NT2/D1 (cell line): ENCODE results near the gene TANC1.

ENCODE experiments used
- DNase-seq: peaks from one replicate; pipeline ENCODE4 v3.0.0-alpha.2; 2011; ENCODE audit warnings: low read depth, low spot score
- H3K27me3 ChIP-seq: 2 replicates; pipeline ENCODE4 v1.6.0; 2011; ENCODE audit warnings: mild to moderate bottlenecking; ENCODE audit not compliant: insufficient read length, insufficient read depth
- H3K36me3 ChIP-seq: 2 replicates; pipeline ENCODE4 v1.6.1; 2011; ENCODE audit warnings: mild to moderate bottlenecking, low read length, mixed read lengths; ENCODE audit not compliant: insufficient read depth, insufficient read length
- H3K4me1 ChIP-seq: 2 replicates; pipeline ENCODE4 v1.5.1; 2011; ENCODE audit not compliant: insufficient read depth, insufficient read length
- H3K4me3 ChIP-seq: 2 replicates; pipeline ENCODE4 v1.5.1; 2011; ENCODE audit warnings: low read depth; ENCODE audit not compliant: insufficient read length
- H3K9ac ChIP-seq: 2 replicates; pipeline ENCODE4 v1.6.0; 2011; ENCODE audit warnings: low read depth; ENCODE audit not compliant: insufficient read length
- H3K9me3 ChIP-seq: 2 replicates; pipeline ENCODE4 v1.5.1; 2011; ENCODE audit warnings: mild to moderate bottlenecking, low read length; ENCODE audit not compliant: insufficient read depth
- SUZ12 ChIP-seq: IDR thresholded peaks from 2 replicates; pipeline ENCODE4 v1.6.1; 2011; ENCODE audit not compliant: insufficient read length, insufficient read depth; ENCODE audit errors: extremely low read depth
- YY1 ChIP-seq: IDR thresholded peaks from 2 replicates; pipeline ENCODE4 v1.6.1; 2011; ENCODE audit not compliant: insufficient read length, insufficient read depth
- ZNF274 ChIP-seq: IDR thresholded peaks from 2 replicates; pipeline ENCODE4 v1.6.1; 2011; ENCODE audit warnings: mild to moderate bottlenecking, low read depth, low read length

The TANC1 gene

GRCh38 chr2:159019021-159019420, 50.6 kb downstream of the TANC1 start:
- TF ChIP-seq YY1 (no peak), ZNF274 (no peak), SUZ12 (no peak)
- no peak for DNase-seq
- Histone ChIP-seq H3K4me1 (no peaks in the 10 kb centered on the region), H3K27me3 (no peaks in the 10 kb centered on the region), H3K9ac (no peak overlapping the region), H3K4me3 (no peak overlapping the region), H3K9me3 (peaks cover 17% of the 10 kb centered on the region), H3K36me3 (peaks cover 7% of the 10 kb centered on the region)

GRCh38 chr2:159022019-159022418, 53.6 kb downstream of the TANC1 start:
- H3K4me3 ChIP-seq = no peak overlapping the region
- H3K27me3 ChIP-seq = no peaks in the 10 kb centered on the region
- H3K9ac ChIP-seq = no peak overlapping the region
- no peak for TF ChIP-seq SUZ12
- TF ChIP-seq ZNF274 = no peak
- TF ChIP-seq YY1 = no peak
- no peak for DNase-seq
- H3K4me1 ChIP-seq = no peaks in the 10 kb centered on the region
- no peaks in the 10 kb centered on the region for H3K36me3 ChIP-seq
- H3K9me3 ChIP-seq = no peaks in the 10 kb centered on the region

DNA sequence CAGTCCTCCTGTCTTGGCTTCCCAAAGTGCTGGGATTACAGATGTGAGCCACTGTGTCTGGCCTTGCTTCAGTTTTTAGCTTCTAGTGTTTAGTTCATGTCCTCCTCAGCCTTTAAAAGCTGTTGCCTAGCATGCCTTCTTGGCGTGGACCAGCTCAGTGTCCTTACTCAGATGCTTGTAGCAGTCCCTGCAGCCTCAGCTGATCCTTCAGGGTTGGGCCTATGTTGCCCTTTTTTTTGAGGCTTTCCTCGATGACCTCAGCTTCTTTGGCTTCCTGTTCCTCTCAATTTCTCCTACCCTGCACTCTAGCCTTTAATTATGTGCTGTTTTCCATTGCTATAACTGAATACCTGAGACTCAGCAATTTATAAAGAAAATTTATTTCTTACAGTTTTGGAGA, 57.7 kb downstream of the TANC1 start:
- TF ChIP-seq ZNF274 (no peak), YY1 (no peak), SUZ12 (no peak)
- peaks cover 4% of the 10 kb centered on the region for H3K36me3 ChIP-seq
- no peak overlapping the region for H3K9ac ChIP-seq

GRCh38 chr2:159028776-159029175, 60.3 kb downstream of the TANC1 start:
- Histone ChIP-seq H3K4me3 (no peak overlapping the region), H3K36me3 (peaks cover 4% of the 10 kb centered on the region), H3K9ac (no peak overlapping the region), H3K4me1 (peaks cover 2% of the 10 kb centered on the region), H3K27me3 (no peaks in the 10 kb centered on the region), H3K9me3 (no peaks in the 10 kb centered on the region)
- no peak for DNase-seq
- TF ChIP-seq SUZ12 (no peak), ZNF274 (no peak), YY1 (no peak)

More for the DNA sequence above, 57.7 kb downstream of the TANC1 start:
- Histone ChIP-seq H3K4me3 (no peak overlapping the region), H3K9me3 (no peaks in the 10 kb centered on the region), H3K4me1 (peaks cover 2% of the 10 kb centered on the region), H3K27me3 (no peaks in the 10 kb centered on the region)
- DNase-seq = no peak

DNA sequence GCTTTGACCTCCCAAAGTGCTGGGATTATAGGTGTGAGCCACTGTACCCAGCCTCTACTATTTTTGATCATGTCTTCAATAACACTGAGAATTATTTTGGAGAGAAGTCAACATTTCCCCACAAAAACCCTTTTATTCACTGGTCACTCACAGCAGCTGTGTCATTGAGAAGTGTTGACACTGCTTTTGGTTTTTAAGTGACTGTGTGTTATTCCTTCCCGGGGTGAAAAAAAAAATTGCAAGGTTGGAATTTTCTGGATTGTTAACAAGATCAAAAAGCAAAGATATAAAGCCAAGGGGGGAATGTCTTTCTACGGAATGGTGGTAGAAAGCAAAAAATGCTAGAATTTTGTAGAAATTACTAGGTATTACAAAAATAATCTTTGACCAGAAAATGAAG, 61.5 kb downstream of the TANC1 start:
- Histone ChIP-seq H3K9ac (no peak overlapping the region), H3K9me3 (no peaks in the 10 kb centered on the region), H3K4me1 (peaks cover 2% of the 10 kb centered on the region), H3K36me3 (peaks cover 4% of the 10 kb centered on the region), H3K4me3 (no peak overlapping the region), H3K27me3 (no peaks in the 10 kb centered on the region)
- TF ChIP-seq SUZ12 = no peak
- TF ChIP-seq YY1 = no peak
- no peak for TF ChIP-seq ZNF274
- DNase-seq = no peak

DNA sequence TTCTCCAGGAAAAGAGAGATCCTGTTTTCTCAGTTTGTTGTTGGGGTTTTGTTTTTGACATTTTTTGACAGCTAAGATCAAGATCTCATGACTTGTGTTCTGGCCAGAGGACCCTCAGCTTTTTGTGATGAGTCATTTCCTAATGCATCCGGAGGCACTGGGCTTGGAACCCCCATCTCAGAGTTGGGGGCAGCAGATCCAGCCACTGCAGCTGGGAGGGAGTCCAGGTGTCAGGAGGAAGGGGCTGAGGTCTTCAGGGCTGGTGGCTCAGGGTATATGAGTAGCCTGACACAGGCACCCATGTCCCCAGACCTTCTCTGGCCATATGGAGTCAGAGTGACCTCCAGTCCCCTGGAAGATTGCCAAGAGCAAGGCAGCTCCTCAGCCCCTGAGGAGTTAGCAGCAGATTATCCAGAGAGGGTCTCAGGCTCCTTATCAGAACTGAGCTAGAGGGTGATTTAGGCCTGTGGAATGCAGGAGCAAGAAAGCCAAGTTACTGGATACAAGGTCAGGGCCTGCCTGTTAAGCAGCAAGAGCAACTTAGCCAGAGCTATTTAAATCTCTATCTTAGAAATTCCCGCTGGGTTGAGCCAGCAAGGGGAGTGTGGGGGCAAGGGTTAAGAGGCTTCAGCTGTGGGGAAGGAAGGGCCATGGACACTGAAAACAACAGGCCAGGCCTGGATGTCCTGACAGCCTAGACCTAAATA, 62.4 kb downstream of the TANC1 start:
- no peak for TF ChIP-seq YY1
- TF ChIP-seq SUZ12 = no peak
- TF ChIP-seq ZNF274 = no peak
- peaks cover 2% of the 10 kb centered on the region for H3K4me1 ChIP-seq
- H3K9me3 ChIP-seq = no peaks in the 10 kb centered on the region
- H3K27me3 ChIP-seq = no peaks in the 10 kb centered on the region
- DNase-seq = peak; percentile 59
- no peak overlapping the region for H3K9ac ChIP-seq
- H3K4me3 ChIP-seq = no peak overlapping the region
- peaks cover 4% of the 10 kb centered on the region for H3K36me3 ChIP-seq

- H3K27me3 ChIP-seq = no peaks in the 10 kb centered on the region
- no peaks in the 10 kb centered on the region for H3K9me3 ChIP-seq
- H3K9ac ChIP-seq = no peak overlapping the region
- H3K4me1 ChIP-seq = peaks cover 2% of the 10 kb centered on the region
- no peak overlapping the region for H3K4me3 ChIP-seq
- no peak for TF ChIP-seq YY1
- TF ChIP-seq SUZ12 = no peak
- TF ChIP-seq ZNF274 = no peak
- no peak for DNase-seq
- H3K36me3 ChIP-seq = peaks cover 4% of the 10 kb centered on the region
Measured at GRCh38 chr2:159032146-159032545, 63.7 kb downstream of the TANC1 start.
